Upper lobe of left lung (tissue), 6 donors: ENCODE measurements around the gene CACNA2D4. TPM values are rescaled to one million over a fixed set of nuclear protein-coding genes. Genes with fewer than 3 reads are reported as not detected.

ENCODE experiments used
- ATAC-seq, 2 donors: fragments of 200-7000 bp; cut with Tn5 transposase; one replicate each; pipeline ENCODE4 v1.9.1; 2022; ENCODE audit warnings: mild to moderate bottlenecking in 2 of 2, moderate library complexity in 2 of 2; ENCODE audit not compliant: low FRiP score in 2 of 2
- DNase-seq, 2 donors: peaks; one replicate each; pipeline ENCODE4 v3.0.0-alpha.2; 2019 to 2020
- H3K27ac ChIP-seq, 4 donors: fragments of 200-600 bp; sonication (generic); one replicate each; pipeline ENCODE4 v1.5.1; 2016 to 2019
- H3K27me3 ChIP-seq, 4 donors: fragments of 200-600 bp; sonication (generic); one replicate each; pipeline ENCODE4 v1.5.1; 2017 to 2019
- H3K36me3 ChIP-seq, 4 donors: fragments of 200-600 bp; sonication (generic); one replicate each; pipeline ENCODE4 v1.5.1; 2016 to 2019
- H3K4me1 ChIP-seq, 4 donors: fragments of 200-600 bp; sonication (generic); one replicate each; pipeline ENCODE4 v1.5.1; 2018 to 2019
- H3K4me3 ChIP-seq, 4 donors: fragments of 200-600 bp; sonication (generic); one replicate each; pipeline ENCODE4 v1.5.1; 2017 to 2019; ENCODE audit warnings: mild to moderate bottlenecking in 2 of 4, moderate library complexity in 1 of 4
- H3K9me3 ChIP-seq, 4 donors: fragments of 200-600 bp; sonication (generic); one replicate each; pipeline ENCODE4 v1.5.1; 2018 to 2019
- EP300 ChIP-seq, 4 donors: sonication (generic); formaldehyde crosslinking; IDR thresholded peaks; one replicate each; pipeline ENCODE4 v1.5.1; 2017; ENCODE audit warnings: antibody characterized with exemption in 4 of 4, control low read depth in 2 of 4
- POLR2A ChIP-seq, 4 donors: fragments of 450-650 bp; IDR thresholded peaks; one replicate each; pipeline ENCODE4 v1.5.1; 2016 to 2017; ENCODE audit warnings: antibody characterized with exemption in 4 of 4, mild to moderate bottlenecking in 2 of 4
- POLR2AphosphoS5 ChIP-seq, 2 donors: sonication (generic); formaldehyde crosslinking; IDR thresholded peaks; one replicate each; pipeline ENCODE4 v1.5.1; 2017; ENCODE audit warnings: antibody characterized with exemption in 2 of 2
- whole genome bisulfite sequencing, 2 donors: methylation state at CpG; one replicate each; pipeline ENCODE4 v1.1.5; 2017 to 2018; 5-methylcytosine and 5-hydroxymethylcytosine counted together
- total RNA-seq, 6 donors: library from RNA; depleted of rRNA in 4 of 6; stranded (reverse); fragments of >200 nt in 4 of 6; gene quantifications; one replicate each; pipeline versions ENCODE4 v1.1.0 to v1.2.1, GENCODE V29; 2016 to 2021
- TF ChIP-seq, protein P1 (sequence below), 6 experiments: fragments of 450-650 bp in 4 of 6; fragments of 200-600 bp in 2 of 6; sonication (generic) in 2 of 6; IDR thresholded peaks; one replicate each; pipeline ENCODE4 v1.5.1; 2016 to 2019; ENCODE audit warnings: antibody characterized with exemption in 6 of 6
- donor health status: DM: no; HTN: no; CAD: no; lungs with moderate emphysema.
- donor health status: DM: no; HTN: yes; CAD: no; lungs with severe emphysema.

The CACNA2D4 gene
- total RNA-seq, 6 donors from 2014 or later = 3.3 to 8.4 (median 7.0) TPM

DNA sequence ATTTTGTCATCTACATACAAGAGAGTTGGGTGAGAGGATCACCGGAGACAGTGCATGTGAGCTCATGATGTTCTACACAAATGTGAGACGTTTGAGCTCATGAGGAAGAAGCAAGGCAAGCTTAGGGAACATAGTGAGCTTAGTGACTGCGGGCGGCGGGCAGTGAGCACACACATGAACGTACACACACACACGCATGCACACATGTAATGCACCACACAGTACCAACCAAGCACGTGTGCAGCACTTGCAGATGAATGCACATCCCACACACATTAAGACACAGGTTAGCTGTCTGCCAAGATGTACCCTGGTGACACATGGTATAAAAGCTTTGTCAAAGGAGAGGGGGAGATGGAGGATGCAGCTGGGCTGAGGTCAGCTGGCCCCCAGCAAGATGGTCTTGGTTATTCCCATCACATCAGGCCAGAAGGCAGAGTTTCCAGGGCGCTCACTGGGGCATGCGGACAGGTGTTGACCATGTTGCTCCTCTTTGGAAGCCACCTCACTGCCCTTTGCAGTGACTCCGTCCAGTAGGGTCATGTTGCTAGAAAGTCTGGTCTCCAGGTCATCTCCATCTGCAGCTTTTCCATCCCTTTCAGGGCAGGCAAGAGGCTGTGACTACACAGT, 8.7 kb upstream of the CACNA2D4 start:
- no peaks in the 10 kb centered on the region for H3K36me3 ChIP-seq
- peaks cover 0 to 2% (median under 1%) of the 10 kb centered on the region in 4 donors for H3K4me1 ChIP-seq
- H3K27me3 ChIP-seq = no peaks in the 10 kb centered on the region
- WGBS, 2 donors = 84 to 91% methylated on average over 11 of the region's 11 CpGs
- H3K4me3 ChIP-seq = no peak overlapping the region
- ATAC-seq = no peak
- H3K27ac ChIP-seq = no peak overlapping the region
- TF ChIP-seq POLR2AphosphoS5 (IDR thresholded peaks at IDR 0.05) (no peak), EP300 (IDR thresholded peaks at IDR 0.05) (no peak), POLR2A (IDR thresholded peaks at IDR 0.05) (no peak)
- TF ChIP-seq, protein P1, sequence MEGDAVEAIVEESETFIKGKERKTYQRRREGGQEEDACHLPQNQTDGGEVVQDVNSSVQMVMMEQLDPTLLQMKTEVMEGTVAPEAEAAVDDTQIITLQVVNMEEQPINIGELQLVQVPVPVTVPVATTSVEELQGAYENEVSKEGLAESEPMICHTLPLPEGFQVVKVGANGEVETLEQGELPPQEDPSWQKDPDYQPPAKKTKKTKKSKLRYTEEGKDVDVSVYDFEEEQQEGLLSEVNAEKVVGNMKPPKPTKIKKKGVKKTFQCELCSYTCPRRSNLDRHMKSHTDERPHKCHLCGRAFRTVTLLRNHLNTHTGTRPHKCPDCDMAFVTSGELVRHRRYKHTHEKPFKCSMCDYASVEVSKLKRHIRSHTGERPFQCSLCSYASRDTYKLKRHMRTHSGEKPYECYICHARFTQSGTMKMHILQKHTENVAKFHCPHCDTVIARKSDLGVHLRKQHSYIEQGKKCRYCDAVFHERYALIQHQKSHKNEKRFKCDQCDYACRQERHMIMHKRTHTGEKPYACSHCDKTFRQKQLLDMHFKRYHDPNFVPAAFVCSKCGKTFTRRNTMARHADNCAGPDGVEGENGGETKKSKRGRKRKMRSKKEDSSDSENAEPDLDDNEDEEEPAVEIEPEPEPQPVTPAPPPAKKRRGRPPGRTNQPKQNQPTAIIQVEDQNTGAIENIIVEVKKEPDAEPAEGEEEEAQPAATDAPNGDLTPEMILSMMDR (IDR thresholded peaks at IDR 0.05) = no peak
- DNase-seq = no peak
- H3K9me3 ChIP-seq = no peaks in the 10 kb centered on the region

DNA sequence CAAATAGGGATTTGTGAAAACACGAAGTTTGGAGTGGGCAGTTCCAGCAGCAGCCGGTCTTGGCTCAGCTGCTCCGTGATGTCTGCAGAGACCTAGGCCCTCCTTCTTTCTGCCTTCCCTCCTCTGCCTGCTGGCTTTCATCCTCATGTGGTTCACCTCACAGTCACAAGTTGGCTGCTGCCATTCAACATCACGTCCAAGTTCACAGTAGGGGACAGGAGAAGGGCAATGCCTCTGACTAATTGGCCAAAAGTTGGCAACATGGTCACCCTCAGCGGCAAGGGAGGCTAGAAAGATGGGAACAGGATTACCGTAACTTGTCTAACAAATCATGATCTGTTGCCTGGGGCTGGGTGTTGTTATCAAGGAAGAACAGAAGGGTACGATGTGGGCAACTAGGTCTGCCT, 7.8 kb upstream of the CACNA2D4 start:
- DNase-seq (no peak), ATAC-seq (no peak)
- 81 to 82% methylated on average over 7 of the region's 7 CpGs for WGBS, 2 donors
- TF ChIP-seq, protein P1 (IDR thresholded peaks at IDR 0.05) = no peak
- no peak for TF ChIP-seq EP300 (IDR thresholded peaks at IDR 0.05)
- no peak for TF ChIP-seq POLR2A (IDR thresholded peaks at IDR 0.05)
- no peak for TF ChIP-seq POLR2AphosphoS5 (IDR thresholded peaks at IDR 0.05)
- no peaks in the 10 kb centered on the region for H3K4me1 ChIP-seq
- no peak overlapping the region for H3K27ac ChIP-seq
- H3K27me3 ChIP-seq = no peaks in the 10 kb centered on the region
- no peaks in the 10 kb centered on the region for H3K9me3 ChIP-seq
- no peak overlapping the region for H3K4me3 ChIP-seq
- H3K36me3 ChIP-seq = no peaks in the 10 kb centered on the region

DNA sequence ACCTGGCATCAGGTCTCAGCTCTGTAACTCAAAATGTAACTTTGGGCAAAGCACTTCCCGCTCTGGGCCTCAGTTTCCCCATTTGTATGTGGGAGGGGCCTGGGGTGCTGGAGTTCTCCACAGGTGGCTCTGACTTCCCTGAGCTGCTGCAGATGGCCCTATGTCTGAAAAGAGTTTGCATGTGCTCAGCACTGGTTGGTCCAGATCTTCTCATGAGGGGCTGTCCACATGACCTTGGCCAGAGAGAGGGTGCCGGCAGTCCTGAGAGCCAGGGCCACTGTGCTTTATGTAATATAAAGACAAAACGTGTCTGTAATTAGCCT, 7.2 kb upstream of the CACNA2D4 start:
- no peak overlapping the region for H3K4me3 ChIP-seq
- H3K36me3 ChIP-seq = no peaks in the 10 kb centered on the region
- no peaks in the 10 kb centered on the region for H3K4me1 ChIP-seq
- DNase-seq (no peak), ATAC-seq (no peak)
- no peaks in the 10 kb centered on the region for H3K9me3 ChIP-seq
- TF ChIP-seq POLR2AphosphoS5 (IDR thresholded peaks at IDR 0.05) = no peak
- no peak for TF ChIP-seq POLR2A (IDR thresholded peaks at IDR 0.05)
- TF ChIP-seq, protein P1 (IDR thresholded peaks at IDR 0.05) = no peak
- no peak for TF ChIP-seq EP300 (IDR thresholded peaks at IDR 0.05)
- 83 to 86% methylated on average over 2 to 3 of the region's 3 CpGs for WGBS, 2 donors
- no peaks in the 10 kb centered on the region for H3K27me3 ChIP-seq
- no peak overlapping the region for H3K27ac ChIP-seq

- H3K4me1 ChIP-seq = no peaks in the 10 kb centered on the region
- no peaks in the 10 kb centered on the region for H3K27me3 ChIP-seq
- no peaks in the 10 kb centered on the region for H3K9me3 ChIP-seq
- DNase-seq = no peak
- no peak for ATAC-seq
- 56 to 69% methylated on average over 7 of the region's 7 CpGs for WGBS, 2 donors
- no peak overlapping the region for H3K27ac ChIP-seq
- H3K36me3 ChIP-seq = no peaks in the 10 kb centered on the region
- no peak overlapping the region for H3K4me3 ChIP-seq
- no peak for TF ChIP-seq POLR2A (IDR thresholded peaks at IDR 0.05)
- TF ChIP-seq POLR2AphosphoS5 (IDR thresholded peaks at IDR 0.05) = no peak
- no peak for TF ChIP-seq EP300 (IDR thresholded peaks at IDR 0.05)
- TF ChIP-seq, protein P1 (IDR thresholded peaks at IDR 0.05) = no peak
Measured at GRCh38 chr12:1924996-1925683, 6.7 kb upstream of the CACNA2D4 start.

- no peaks in the 10 kb centered on the region for H3K36me3 ChIP-seq
- TF ChIP-seq POLR2A (IDR thresholded peaks at IDR 0.05) (no peak), POLR2AphosphoS5 (IDR thresholded peaks at IDR 0.05) (no peak), EP300 (IDR thresholded peaks at IDR 0.05) (no peak)
- TF ChIP-seq, protein P1 (IDR thresholded peaks at IDR 0.05) = no peak
- H3K27ac ChIP-seq = no peak overlapping the region
- H3K9me3 ChIP-seq = no peaks in the 10 kb centered on the region
- no peaks in the 10 kb centered on the region for H3K27me3 ChIP-seq
- no peak overlapping the region for H3K4me3 ChIP-seq
- no peak for ATAC-seq
- 91 to 93% methylated on average over 12 of the region's 12 CpGs for WGBS, 2 donors
- no peak for DNase-seq
- H3K4me1 ChIP-seq = no peaks in the 10 kb centered on the region
Measured at GRCh38 chr12:1922985-1923384, 4.5 kb upstream of the CACNA2D4 start.
